Measurements from ENCODE around the gene SLC30A10. TPM values are rescaled to one million over a fixed set of nuclear protein-coding genes. Genes with fewer than 3 reads are reported as not detected.

Gene SLC30A10
- total and polyA plus RNA-seq, 8 donors: 0.13 to 0.50 (median 0.18) TPM; not detected in 3

DNA sequence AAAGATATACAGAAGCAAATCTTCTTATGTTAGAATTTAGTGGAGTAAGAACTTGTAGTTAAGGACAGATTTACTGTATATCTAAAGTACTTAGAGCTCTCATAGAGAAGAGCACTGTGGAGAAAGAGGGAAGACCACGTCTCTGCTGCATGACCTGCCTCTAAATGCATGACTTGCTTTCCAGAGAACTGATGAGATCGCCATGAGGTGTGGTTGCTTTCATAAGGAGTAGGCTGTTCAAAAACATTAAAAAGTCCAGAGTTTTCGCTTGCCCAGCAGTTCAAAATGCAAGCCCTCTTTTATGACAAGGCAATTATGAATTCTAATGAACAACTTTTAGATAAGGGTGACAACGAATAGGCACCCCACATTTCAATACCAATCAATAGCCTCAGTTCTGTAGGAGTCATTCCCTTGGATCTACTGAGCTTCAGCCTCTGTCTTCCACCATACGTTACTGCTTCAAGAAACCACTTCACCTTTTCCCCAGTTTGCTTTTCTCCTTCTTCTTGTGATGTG, 24.9 kb downstream of the SLC30A10 start:
- intact Hi-C loops (cut with DNase I): no loop called here
- TF ChIP-seq, protein P1, sequence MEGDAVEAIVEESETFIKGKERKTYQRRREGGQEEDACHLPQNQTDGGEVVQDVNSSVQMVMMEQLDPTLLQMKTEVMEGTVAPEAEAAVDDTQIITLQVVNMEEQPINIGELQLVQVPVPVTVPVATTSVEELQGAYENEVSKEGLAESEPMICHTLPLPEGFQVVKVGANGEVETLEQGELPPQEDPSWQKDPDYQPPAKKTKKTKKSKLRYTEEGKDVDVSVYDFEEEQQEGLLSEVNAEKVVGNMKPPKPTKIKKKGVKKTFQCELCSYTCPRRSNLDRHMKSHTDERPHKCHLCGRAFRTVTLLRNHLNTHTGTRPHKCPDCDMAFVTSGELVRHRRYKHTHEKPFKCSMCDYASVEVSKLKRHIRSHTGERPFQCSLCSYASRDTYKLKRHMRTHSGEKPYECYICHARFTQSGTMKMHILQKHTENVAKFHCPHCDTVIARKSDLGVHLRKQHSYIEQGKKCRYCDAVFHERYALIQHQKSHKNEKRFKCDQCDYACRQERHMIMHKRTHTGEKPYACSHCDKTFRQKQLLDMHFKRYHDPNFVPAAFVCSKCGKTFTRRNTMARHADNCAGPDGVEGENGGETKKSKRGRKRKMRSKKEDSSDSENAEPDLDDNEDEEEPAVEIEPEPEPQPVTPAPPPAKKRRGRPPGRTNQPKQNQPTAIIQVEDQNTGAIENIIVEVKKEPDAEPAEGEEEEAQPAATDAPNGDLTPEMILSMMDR (IDR thresholded peaks at IDR 0.05): no peak
- Histone ChIP-seq H3K27ac (no peak overlapping the region), H3K27me3 (no peaks in the 10 kb centered on the region), H3K36me3 (no peaks in the 10 kb centered on the region), H3K4me1 (no peaks in the 10 kb centered on the region), H3K4me3 (no peak overlapping the region), H3K9me3 (no peaks in the 10 kb centered on the region)
- no peak for DNase-seq
- no peak for ATAC-seq

GRCh38 chr1:219902951-219903350, 25.4 kb downstream of the SLC30A10 start:
- H3K36me3 ChIP-seq: no peaks in the 10 kb centered on the region
- no peak overlapping the region for H3K27ac ChIP-seq
- TF ChIP-seq, protein P1 (IDR thresholded peaks at IDR 0.05): no peak
- no peaks in the 10 kb centered on the region for H3K4me1 ChIP-seq
- H3K27me3 ChIP-seq: no peaks in the 10 kb centered on the region
- H3K9me3 ChIP-seq: no peaks in the 10 kb centered on the region
- no peak overlapping the region for H3K4me3 ChIP-seq
- ATAC-seq: no peak
- intact Hi-C loops (cut with DNase I): no loop called here
- DNase-seq: no peak

GRCh38 chr1:219900882-219901281, 27.5 kb downstream of the SLC30A10 start:
- TF ChIP-seq, protein P1 (IDR thresholded peaks at IDR 0.05): no peak
- ATAC-seq (no peak), DNase-seq (no peak)
- Histone ChIP-seq H3K27me3 (no peaks in the 10 kb centered on the region), H3K4me3 (no peak overlapping the region), H3K36me3 (no peaks in the 10 kb centered on the region), H3K4me1 (no peaks in the 10 kb centered on the region), H3K9me3 (no peaks in the 10 kb centered on the region), H3K27ac (no peak overlapping the region)
- intact Hi-C loops (cut with DNase I): no loop called here

GRCh38 chr1:219900201-219900600, 28.2 kb downstream of the SLC30A10 start:
- intact Hi-C loops (cut with DNase I): no loop called here
- Histone ChIP-seq H3K4me3 (no peak overlapping the region), H3K9me3 (no peaks in the 10 kb centered on the region), H3K27me3 (no peaks in the 10 kb centered on the region), H3K27ac (no peak overlapping the region), H3K4me1 (no peaks in the 10 kb centered on the region), H3K36me3 (no peaks in the 10 kb centered on the region)
- TF ChIP-seq, protein P1 (IDR thresholded peaks at IDR 0.05): no peak
- no peak for ATAC-seq
- DNase-seq: no peak

GRCh38 chr1:219898375-219898774, 30.0 kb downstream of the SLC30A10 start:
- Histone ChIP-seq H3K36me3 (no peaks in the 10 kb centered on the region), H3K9me3 (no peaks in the 10 kb centered on the region), H3K27ac (no peak overlapping the region), H3K4me3 (no peak overlapping the region), H3K4me1 (no peaks in the 10 kb centered on the region), H3K27me3 (no peaks in the 10 kb centered on the region)
- no peak for ATAC-seq
- no peak for DNase-seq
- TF ChIP-seq, protein P1 (IDR thresholded peaks at IDR 0.05): no peak
- intact Hi-C loops (cut with DNase I): no loop called here

All from left lung (tissue), 10 donors.